ENCODE data around the gene KDF1.
"Not testable (repeated sequence)": the region's sequence is repeated elsewhere in the genome, so short reads cannot be mapped to it uniquely, and the experiment has no call there.

Gene KDF1

DNA sequence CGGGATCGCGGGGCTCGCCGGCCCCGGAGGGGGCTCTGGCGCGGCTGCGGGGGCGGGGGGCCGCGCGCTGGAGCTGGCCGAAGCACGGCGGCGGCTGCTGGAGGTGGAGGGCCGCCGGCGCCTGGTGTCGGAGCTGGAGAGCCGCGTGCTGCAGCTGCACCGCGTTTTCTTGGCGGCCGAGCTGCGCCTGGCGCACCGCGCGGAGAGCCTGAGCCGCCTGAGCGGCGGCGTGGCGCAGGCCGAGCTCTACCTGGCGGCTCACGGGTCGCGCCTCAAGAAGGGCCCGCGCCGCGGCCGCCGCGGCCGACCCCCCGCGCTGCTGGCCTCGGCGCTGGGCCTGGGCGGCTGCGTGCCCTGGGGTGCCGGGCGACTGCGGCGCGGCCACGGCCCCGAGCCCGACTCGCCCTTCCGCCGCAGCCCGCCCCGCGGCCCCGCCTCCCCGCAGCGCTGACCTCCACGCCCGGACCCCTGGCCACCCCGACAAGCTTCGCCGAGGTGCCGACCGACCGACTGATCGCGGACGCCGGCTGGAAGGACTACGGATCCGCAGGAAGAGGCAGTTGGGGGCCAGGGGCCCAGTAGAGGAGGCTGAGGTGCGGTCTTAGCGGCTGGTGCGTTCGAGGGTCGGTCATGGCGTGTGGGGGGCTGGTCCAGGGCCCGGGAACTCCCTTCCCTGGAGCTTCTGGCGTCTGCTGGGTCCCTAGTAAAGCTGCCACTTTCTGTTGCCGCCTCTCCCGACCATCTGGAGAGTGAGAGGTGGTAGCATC, 33.9 kb upstream of the KDF1 start:
- peak; percentile 31 for DNase-seq

DNA sequence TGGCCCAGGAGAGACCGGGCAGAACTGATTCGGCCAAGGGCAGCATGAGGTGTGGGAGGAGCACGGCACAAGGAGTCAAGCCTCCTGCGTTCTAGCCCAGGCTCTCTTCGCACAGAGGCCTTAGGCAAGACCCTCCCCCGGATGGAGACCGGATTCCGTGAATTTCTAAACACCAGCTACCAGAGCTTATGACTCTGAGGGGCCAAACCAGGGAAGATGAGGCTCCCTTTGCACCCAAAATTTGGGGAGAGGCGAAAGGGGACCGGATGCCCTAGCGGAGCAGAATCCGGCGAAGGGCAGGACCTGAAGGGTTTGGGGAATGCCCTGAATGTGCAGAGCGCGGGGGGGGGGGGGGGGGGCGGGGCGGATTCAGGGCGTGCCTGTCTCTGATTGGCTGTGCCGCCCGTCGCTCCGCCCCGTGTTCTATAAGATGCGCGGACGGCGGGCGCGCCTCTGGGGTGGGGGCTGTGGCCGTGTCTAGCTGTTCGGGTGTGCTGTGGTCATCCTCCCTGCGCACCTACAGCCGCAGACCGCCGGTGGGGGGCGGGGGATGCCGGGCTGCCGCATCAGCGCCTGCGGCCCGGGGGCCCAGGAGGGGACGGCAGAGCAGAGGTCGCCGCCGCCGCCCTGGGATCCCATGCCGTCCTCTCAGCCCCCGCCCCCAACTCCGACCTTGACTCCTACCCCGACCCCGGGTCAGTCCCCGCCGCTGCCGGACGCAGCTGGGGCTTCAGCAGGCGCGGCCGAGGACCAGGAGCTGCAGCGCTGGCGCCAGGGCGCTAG, 33.2 kb upstream of the KDF1 start, which contains the start of gene TRNP1:
TSS of gene TRNP1 (plus strand) at position 456 of the 783 bp plus-strand sequence. CDS start at position 551, 95 bp downstream.
- peak; percentile 77 for DNase-seq

DNA sequence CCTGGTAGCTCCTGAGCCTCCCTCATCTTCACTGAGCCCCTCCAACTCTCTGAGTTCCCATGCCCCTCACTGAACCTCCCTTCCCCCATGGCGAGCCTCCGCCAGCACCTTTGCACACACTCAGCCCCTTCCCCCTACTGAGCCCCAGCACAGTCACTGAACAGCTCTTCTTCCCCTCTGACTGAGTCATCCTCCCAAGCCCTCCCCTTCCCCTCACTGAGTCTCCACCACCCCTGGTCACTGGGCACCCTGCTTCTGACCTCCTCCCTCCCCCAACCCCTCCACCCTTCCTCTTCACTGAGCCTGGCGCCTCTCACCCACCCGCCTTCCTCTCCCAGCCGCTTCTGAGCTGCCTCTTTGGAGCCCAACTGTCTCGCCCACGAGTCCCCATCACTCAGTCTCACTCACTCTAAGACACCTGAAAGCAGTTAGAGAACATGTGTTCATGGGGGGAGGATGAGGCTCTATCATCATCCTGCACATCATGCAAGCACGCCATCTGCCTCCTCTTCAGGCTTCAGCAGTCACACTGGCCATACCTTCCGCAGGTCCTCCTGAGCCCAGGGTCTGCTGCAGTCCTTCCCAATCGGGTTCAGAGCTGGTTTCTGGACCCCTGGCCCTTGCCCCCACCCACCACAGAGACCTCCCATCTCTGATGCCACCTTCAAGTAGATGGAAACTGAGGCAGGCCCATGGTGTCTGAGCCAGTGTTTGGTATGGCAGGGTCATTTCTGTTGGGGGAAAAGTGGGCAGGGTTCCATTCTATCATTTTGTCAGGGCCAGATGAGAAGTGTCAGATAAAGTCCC, 31.2 kb upstream of the KDF1 start:
- peak; percentile 25 for DNase-seq

DNA sequence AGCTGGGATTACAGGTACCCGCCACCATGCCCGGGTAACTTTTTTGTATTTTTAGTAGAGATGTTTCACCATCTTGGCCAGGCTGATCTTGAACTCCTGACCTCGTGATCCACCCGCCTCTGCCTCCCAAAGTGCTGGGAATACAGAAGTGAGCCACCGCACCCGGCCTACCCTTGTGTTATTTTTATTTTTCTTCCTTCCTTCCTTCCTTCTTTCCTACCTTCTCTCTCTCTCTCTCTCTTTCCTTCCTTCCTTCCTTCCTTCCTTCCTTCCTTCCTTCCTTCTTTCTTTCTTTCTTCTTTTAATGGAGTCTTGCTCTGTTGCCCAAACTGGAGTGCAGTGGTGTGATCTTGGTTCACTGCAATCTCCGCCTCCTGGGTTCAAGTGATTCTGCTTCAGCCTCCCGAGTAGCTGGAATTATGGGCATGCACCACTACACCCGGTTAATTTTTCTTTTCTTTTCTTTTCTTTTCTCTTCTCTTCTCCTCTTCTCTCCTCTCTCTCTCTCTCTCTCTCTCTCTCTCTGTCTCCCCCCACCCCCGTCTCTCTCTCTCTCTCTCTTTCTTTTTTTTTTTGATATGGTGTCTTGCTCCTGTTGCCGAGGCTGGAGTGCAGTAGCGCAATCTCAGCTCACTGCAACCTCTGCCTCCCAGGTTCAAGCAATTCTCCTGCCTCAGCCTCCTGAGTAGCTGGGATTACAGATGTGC, 29.3 kb upstream of the KDF1 start:
- not testable (repeated sequence) for DNase-seq

DNA sequence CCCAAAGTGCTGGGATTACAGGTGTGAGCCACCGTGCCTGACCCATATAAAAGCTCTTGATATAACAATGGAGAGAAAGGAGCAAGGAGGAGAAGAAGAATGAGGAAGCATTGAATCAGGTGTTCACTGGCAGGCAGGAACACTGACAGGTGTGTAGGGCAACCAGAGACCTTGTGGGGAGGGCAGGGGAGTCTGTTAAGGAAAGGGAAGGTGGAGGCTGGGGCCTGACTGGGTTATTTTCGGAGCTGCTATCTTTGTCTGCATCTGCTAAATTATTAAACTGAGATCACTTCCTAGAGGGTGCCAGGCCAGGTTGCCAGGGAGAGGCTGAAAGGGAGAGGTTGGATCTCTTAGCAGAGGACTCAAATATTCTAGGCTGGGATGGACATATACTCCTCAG, 26.4 kb upstream of the KDF1 start:
- no peak for DNase-seq

DNA sequence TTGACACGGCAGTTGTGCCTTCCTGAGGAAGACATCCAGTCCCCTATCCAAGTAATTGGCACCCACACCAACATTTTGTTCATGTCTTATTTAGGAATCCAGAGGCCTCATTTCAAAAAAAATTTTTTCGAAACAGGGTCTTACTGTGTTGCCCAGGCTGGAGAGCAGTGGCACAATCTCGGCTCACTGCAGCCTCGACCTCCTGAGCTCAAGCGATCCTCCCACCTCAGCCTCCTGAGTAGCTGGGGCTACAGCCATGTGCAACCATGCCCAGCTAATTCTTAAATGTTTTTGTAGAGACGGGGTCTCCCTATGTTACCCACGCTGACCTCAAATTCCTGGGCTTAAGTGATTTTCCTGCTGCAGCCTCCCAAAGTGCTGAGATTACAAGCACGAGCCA, 24.0 kb upstream of the KDF1 start:
- no peak for DNase-seq

DNA sequence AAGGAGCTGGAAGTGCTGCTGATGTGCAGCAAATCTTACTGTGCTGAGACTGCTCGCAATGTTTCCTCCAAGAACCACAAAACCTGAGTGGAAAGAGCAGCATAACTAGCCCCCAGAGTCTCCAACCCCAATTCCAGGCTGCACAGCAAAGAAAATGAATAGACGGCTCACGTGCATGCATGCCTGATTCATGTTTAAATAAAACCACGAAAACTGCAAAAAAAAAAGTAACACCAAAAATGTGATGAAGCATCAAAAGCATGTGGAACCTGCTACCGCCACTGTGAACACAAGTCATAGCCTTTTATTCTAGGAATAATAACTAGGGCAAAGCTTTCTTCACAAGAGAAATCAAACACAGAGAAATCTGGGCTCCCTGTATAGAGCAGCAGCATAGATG, 23.6 kb upstream of the KDF1 start:
- no peak for DNase-seq

DNA sequence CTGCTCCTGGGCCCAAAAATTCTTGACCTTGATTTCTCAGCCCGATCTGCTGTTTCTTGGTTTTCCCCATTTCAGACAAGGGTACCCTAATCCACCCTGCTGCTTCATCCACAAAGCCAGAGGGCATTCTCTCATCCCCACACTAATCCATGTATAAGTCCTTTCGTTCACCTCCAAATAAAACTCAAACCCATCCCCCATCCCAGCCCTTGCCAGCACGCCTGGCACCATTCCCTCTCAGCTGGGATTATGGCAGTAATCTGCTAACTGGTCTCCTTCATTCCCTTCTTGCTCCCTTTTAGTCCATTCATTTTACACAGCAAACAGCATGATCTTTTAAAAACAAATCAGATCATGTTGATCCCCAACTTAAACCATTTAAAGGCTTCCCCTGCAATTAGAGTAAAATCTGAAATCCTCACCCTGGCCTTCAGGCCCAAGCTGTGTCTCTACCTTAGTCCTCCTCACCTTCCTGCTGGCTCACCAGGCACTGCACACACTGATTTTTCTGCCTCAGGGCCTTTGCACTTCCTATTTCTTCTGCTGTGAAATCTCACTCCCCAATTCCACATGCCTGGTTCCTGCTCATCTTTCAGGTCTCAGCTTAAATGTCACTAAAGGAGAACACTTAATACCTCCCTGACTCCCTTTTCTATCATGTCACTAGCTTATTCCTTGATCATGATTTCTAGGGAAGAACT, 21.0 kb upstream of the KDF1 start:
- no peak for DNase-seq

DNA sequence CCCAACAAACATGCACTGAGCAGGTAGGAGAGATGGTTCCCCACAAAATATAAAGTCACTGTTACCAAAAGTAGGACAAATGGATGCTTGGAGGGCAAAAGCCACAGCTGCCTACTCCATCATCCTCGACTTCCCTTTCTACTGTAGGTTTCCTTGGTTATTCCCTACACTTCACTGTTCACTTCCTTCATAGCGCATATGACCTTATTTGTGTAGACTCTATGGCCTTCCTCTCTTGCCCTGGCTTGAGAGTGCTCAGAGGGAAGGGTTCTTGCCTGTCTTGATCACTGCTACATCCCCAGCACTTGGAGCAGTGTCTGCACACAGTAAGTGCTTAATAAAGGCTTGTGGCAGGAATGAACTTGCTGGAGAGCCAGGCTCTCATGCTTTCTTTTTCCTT, 18.6 kb upstream of the KDF1 start:
- no peak for DNase-seq

DNA sequence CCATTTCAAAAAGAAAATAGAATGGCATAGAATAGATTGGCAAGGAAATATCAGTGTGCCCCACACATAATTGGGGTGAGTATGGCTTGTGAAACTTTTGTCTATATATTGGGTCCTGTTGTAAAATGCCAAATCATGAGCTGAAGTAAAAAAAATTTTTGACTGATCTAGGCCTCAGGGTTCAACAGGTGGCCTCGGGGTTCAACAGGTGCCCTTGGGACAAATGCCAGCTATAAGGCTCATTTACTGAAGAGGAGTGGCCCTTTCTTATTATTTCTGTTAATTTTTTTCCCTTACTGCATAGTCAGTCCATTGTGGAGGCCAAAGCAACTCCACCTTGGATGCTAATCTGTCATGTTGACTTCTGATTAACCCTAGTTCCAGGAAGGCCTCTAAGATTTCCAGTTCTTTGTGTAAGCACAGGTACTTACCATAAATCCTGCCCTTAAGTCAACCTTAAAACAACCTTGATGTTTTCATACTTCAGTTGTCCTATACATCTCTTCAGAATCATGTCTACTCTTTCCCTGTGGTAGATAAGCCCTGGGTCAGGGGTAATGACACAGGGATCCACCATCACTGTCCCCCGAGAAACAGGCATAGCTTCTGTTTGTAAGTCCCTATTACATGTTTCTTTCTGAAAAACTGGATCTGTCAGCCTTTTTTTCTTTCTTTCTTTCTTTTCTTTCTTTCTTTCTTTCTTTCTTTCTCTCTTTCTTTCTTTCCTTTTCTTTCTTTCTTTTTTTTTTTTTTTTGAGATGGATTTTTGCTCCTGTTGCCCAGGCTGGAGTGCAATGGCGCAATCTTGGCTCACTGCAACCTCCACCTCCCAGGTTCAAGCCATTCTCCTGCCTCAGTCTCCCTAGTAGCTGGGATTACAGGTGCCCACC, 16.6 kb upstream of the KDF1 start:
- DNase-seq, result no peak

DNA sequence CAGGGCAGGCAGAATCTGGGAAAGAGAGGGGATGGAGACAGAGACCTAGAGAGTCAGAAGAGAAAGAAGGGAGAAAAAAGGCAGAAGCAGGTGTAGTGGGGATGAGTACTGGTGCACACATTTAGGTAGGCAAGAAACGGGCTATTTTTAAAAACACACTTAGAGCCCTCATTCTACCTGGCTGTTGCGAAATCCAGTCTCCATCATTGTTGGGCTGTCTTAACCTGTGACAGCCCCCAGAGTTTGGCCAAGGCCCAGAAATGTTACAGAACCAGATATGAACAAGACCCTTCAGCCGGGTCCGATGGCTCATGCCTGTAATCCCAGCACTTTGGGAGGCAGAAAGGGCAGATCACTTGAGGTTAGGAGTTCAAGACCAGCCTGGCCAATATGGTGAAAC, 12.6 kb upstream of the KDF1 start:
- no peak for DNase-seq

DNA sequence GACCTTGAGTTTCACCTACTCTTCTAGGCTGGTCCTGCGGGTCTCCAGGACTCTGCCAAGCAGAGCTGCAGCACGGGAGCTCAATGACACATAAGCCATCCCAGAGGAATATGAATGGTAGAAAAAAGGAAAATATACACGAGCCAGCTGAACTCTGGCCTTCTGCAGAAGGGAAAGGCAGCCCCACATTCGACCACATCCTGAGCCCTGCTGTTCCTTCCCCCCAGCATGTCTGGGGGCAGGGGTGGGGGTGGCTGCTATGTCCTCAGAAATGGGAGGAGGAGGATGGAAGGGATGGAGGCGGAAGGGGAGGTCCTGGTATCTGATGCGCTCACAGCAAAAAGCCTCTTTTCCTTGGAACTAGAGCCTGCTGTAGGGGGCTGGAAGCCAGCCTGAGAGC, 12.1 kb upstream of the KDF1 start:
- no peak for DNase-seq

DNA sequence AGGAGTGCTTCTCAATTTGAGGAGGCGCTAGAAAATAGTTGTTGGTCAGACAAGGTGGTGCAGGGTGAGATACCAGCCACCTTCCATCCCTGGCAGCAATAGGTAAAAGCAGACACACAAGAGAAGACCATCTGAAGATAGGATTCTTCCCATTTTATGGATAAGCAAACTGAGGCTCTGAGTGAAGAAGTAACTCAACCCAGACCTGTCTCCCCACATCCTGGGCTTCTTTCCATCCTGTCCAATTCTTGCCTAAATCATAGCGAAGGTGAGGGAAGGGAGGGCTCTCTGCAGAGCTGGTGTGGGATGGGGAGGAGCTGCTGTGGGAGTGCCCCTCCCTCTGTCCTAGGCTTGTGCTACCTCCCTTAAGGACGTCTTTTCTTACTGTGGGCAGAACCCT, 11.3 kb upstream of the KDF1 start:
- DNase-seq, result no peak

DNA sequence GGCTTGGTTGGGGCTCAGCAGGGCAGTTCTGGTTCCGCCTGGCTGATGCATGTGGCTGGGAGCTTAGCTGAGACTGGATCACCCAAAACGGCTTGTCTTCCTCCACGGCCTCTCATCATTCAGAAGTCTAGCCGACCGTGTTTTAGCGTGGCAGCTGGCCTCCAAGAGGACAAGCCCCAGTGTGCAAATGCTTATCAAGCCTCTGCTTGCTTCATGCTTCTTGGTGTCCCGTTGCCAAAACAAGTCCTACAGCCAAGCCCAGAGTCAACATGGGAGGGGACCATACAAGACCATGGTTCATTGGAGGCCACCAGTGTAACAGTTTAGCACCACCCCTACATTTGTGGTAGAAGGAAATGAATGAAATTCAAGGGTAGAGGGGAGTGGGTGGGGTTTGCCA, 10.5 kb upstream of the KDF1 start:
- no peak for DNase-seq

DNA sequence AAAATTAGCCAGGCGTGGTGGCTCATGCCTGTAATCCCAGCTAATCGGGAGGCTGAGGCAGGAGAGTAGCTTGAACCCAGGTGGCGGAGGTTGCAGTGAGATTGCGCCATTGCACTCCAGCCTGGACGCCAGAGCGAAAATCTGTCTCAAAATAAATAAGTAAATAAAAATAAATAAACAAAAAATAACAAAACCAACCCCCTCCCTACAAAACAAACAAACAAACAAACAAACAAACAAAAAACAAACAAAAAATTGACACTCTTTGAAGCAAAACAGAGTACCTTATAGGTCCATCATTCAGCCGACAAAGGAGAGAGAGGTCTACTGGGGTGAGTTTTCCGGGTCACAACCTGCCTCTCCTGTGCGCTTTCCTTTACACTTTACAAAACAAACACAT, 5.4 kb upstream of the KDF1 start:
- DNase-seq, result no peak

DNA sequence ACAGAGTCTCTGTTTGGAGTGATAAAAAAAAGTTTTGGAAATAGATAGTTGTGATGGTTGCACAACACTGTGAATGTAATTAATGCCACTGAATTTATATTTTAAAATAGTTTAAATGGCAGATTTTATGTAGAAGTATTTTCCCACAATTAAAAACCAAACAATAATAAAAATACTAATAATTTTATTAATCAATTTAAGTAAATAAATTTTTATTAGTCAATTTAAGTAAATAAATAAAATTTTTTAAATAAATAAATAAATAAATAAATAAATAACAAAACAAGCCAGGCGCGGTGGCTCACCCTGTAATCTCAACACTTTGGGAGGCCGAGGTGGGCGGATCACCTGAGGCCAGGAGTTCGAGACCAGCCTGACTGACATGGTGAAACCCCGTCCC, 4.9 kb upstream of the KDF1 start:
- DNase-seq, result no peak

DNA sequence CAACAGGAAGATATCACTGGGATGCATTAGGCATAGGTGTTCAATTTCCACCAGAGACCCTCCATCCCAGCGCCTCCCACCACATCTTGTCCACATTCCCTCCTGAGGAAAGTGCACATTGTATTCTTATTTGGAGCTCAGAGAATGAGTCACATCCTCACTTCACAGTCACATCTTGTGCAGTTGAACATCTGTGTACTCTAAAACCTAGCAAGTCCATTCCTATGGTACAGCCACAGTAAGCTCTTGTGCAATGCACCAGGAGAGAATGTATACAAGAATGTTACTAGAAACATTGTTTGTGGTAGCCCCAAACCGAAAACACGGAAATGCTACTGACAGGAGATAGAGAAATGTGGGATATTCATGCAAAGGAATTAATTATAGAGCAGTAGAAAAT, 1.6 kb upstream of the KDF1 start:
- DNase-seq, result no peak

DNA sequence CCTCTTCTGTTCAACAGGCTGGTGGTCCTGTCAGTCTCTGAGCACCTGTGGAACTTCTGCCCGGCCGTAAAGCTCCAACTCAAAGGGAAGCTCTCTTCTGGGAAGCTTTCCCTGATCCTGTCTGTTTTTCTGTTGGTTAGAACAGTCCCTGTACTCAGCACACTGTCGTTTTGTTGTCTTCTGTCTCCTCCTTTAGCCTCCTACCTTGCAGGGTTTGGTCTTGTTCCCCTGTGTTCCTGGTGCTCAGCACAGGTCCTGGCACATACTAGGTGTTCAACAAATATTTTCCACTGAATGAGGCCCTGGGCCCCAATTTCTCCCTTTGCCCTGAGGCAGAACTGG, 328 bp upstream of the KDF1 start:
- no peak for DNase-seq

DNA sequence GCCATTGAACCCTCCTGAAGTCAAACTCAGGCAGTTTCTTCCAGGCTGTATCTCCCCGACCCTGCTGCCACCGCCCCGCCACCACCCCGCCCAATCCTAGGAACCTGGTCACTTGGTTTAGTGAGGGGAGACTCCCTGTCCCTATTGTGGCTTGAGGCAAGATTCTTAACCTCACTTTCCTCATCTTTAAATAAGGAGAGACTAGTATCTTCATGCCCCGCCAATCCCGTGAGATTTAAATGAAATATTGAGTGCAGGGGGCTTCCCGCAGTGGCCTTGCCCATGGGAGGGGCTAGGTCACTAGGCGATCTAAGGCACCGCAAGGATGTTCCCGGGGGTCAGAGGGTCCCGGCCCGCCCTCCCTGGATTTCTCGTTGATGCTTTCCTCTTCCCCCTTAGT, 998 bp downstream of the KDF1 start:
- DNase-seq, result no peak

DNA sequence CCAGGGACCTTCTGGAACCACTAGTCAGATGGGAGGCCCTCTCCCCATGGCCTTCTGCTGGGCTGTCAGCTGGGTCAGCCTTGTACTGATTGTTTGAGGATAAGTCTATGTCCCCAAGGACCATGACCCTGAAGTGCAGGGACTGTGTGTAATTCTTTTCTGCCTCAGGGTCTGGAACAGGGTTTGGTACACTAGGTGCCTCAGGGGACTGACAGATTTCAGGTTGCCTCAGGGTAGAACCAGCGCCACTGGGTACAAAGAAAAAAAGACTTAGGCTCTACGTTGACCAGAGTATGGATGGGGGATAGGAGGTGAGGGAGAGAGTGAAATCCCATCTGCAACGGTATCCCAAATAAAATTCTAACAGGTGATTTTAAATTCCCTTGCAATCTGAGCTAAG, 3.0 kb downstream of the KDF1 start:
- DNase-seq, result no peak

DNA sequence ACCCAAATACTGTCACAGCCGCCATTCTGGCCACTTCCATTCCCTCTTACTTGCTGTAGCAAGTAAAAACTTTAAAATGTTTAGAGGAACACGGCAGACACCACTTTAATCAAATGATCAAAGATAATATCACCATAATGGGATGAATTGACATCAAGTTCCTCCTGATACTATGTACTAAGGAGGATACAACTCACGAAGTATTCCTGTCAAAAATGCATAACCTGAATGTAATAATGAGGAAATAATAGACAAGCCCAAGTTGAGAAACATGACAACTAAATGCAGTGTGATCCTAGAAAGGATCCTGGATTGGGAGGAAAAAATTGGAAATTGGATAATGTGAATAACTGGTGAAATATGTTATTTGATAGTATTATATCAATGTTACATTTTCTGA, 3.9 kb downstream of the KDF1 start:
- no peak for DNase-seq
